A673 (cell line): ENCODE data around the gene TMTC2. TPM values are rescaled to one million over a fixed set of nuclear protein-coding genes. Genes with fewer than 3 reads are reported as not detected.

Experiments used
- BruUV-seq: library from RNA; stranded (reverse); fragments of 400-500 nt; replicated peaks from 2 replicates; lab custom pipeline; 2021; lab: Mats Ljungman, UMichigan
- CTCF ChIA-PET: fragments of 300-600 bp; sonication (Branson Sonifier 250); formaldehyde crosslinking; loops from one replicate; lab custom pipeline; 2022; ENCODE audit warnings: antibody characterized with exemption; lab: Charles Lee
- POLR2A ChIA-PET: fragments of 300-600 bp; sonication (Branson Sonifier 250); formaldehyde crosslinking; loops from one replicate; lab custom pipeline; 2022; ENCODE audit warnings: antibody characterized with exemption; ENCODE audit not compliant: low non-redundant PET; lab: Charles Lee
- DNase-seq: peaks from one replicate; pipeline ENCODE4 v3.0.0-alpha.2; 2015; ENCODE audit warnings: low spot score
- H3K27ac ChIP-seq: fragments of 200-600 bp; sonication (generic); 2 replicates; pipeline ENCODE4 v1.5.1; 2016; ENCODE audit warnings: mixed run types, low read depth, mild to moderate bottlenecking, mixed read lengths, antibody characterized with exemption, low read length; ENCODE audit not compliant: poor library complexity, severe bottlenecking
- H3K27me3 ChIP-seq: fragments of 200-600 bp; sonication (generic); replicated peaks from 2 replicates; pipeline ENCODE4 v1.6.1; 2017; ENCODE audit warnings: mixed run types, low read depth, mild to moderate bottlenecking, mixed read lengths, antibody characterized with exemption, low read length; ENCODE audit not compliant: insufficient read depth, poor library complexity
- H3K36me3 ChIP-seq: fragments of 200-600 bp; sonication (generic); 2 replicates; pipeline ENCODE4 v1.6.1; 2016; ENCODE audit warnings: mixed run types, mild to moderate bottlenecking, mixed read lengths, antibody characterized with exemption, low read length; ENCODE audit not compliant: insufficient read depth, poor library complexity, severe bottlenecking
- H3K4me1 ChIP-seq: fragments of 200-600 bp; sonication (generic); 2 replicates; pipeline ENCODE4 v1.6.1; 2017; ENCODE audit warnings: mixed run types, mild to moderate bottlenecking, mixed read lengths, antibody characterized with exemption, low read length; ENCODE audit not compliant: insufficient read depth, poor library complexity, severe bottlenecking
- H3K4me3 ChIP-seq: fragments of 200-600 bp; sonication (generic); 2 replicates; pipeline ENCODE4 v1.5.1; 2016; ENCODE audit warnings: low read depth, mixed run types, mild to moderate bottlenecking, mixed read lengths, low read length; ENCODE audit not compliant: poor library complexity, severe bottlenecking
- H3K9me3 ChIP-seq: fragments of 200-600 bp; sonication (generic); 2 replicates; pipeline ENCODE4 v1.6.1; 2016; ENCODE audit warnings: mixed run types, low read depth, mild to moderate bottlenecking, mixed read lengths, antibody characterized with exemption, low read length; ENCODE audit not compliant: poor library complexity, severe bottlenecking
- CTCF ChIP-seq: fragments of 300-800, 200-600 bp; sonication (generic); conservative IDR thresholded peaks from 2 replicates; pipeline ENCODE4 v1.5.1; 2017; ENCODE audit warnings: low read depth, mild to moderate bottlenecking, antibody characterized with exemption, low read length, moderate library complexity, mixed read lengths
- EZH2 ChIP-seq: fragments of 200-600 bp; sonication (generic); IDR thresholded peaks from 2 replicates; pipeline ENCODE4 v1.6.1; 2017; ENCODE audit warnings: borderline replicate concordance, low read depth, mild to moderate bottlenecking, mixed read lengths, antibody characterized with exemption, low read length; ENCODE audit not compliant: poor library complexity, severe bottlenecking
- intact Hi-C: fragments of 100-400 bp; cut with micrococcal nuclease; formaldehyde crosslinking; loops from one replicate; pipeline ENCODE4 v1.10.0; 2022; ENCODE audit not compliant: unreplicated experiment
- total RNA-seq: library from RNA; stranded (reverse); gene quantifications from 2 replicates; pipeline ENCODE4 v1.2.3, GENCODE V29; 2021

TMTC2 gene
- total RNA-seq, 1 experiment from 2014 or later = 3.3 TPM

GRCh38 chr12:83067981-83068380 is 381.3 kb downstream of the TMTC2 start:
- Histone ChIP-seq H3K4me1 (no peaks in the 10 kb centered on the region), H3K9me3 (no peaks in the 10 kb centered on the region), H3K27ac (no peak overlapping the region), H3K4me3 (no peak overlapping the region), H3K36me3 (no peaks in the 10 kb centered on the region), H3K27me3 (no peaks in the 10 kb centered on the region)
- TF ChIP-seq CTCF (no peak), EZH2 (no peak)
- DNase-seq = no peak
- CTCF ChIA-PET = no interaction called here
- POLR2A ChIA-PET = no interaction called here
- no TSS peak for BruUV-seq
- intact Hi-C loops = no loop called here

- intact Hi-C loops = no loop called here
- no peaks in the 10 kb centered on the region for H3K9me3 ChIP-seq
- POLR2A ChIA-PET = no interaction called here
- no peak overlapping the region for H3K4me3 ChIP-seq
- CTCF ChIA-PET = no interaction called here
- TF ChIP-seq CTCF (no peak), EZH2 (no peak)
- no peaks in the 10 kb centered on the region for H3K36me3 ChIP-seq
- H3K27me3 ChIP-seq = no peaks in the 10 kb centered on the region
- no peaks in the 10 kb centered on the region for H3K4me1 ChIP-seq
- no TSS peak for BruUV-seq
- no peak for DNase-seq
- no peak overlapping the region for H3K27ac ChIP-seq
Measured at GRCh38 chr12:83074358-83074894, 387.7 kb downstream of the TMTC2 start.

GRCh38 chr12:83075471-83075870 is 388.8 kb downstream of the TMTC2 start:
- Histone ChIP-seq H3K4me1 (no peaks in the 10 kb centered on the region), H3K27ac (no peak overlapping the region), H3K9me3 (no peaks in the 10 kb centered on the region), H3K4me3 (no peak overlapping the region), H3K27me3 (no peaks in the 10 kb centered on the region), H3K36me3 (no peaks in the 10 kb centered on the region)
- no peak for DNase-seq
- no peak for TF ChIP-seq EZH2
- TF ChIP-seq CTCF = no peak
- CTCF ChIA-PET = no interaction called here
- no TSS peak for BruUV-seq
- POLR2A ChIA-PET = no interaction called here
- intact Hi-C loops = no loop called here
